IMR-90 (cell line): ENCODE measurements around the gene OVCA2. TPM values are rescaled to one million over a fixed set of nuclear protein-coding genes. Genes with fewer than 3 reads are reported as not detected.
A peak's percentile ranks its signal among the peaks of the same experiment; 100 is the strongest.

Experiments
- ATAC-seq: fragments of 200-7000 bp; cut with Tn5 transposase; 2 replicates; pipeline ENCODE4 v1.9.1; 2020; ENCODE audit warnings: low read depth, mild to moderate bottlenecking, moderate library complexity
- BruUV-seq: library from RNA; stranded (reverse); fragments of 400-500 nt; replicated peaks from 2 replicates; lab custom pipeline; 2021; lab: Mats Ljungman, UMichigan
- CTCF ChIA-PET: fragments of 300-600 bp; formaldehyde crosslinking; extraction: SDS; loops from one replicate; lab custom pipeline; 2021; ENCODE audit warnings: antibody characterized with exemption; lab: Yijun Ruan, JAX
- POLR2A ChIA-PET: fragments of 300-600 bp; sonication (Branson Sonifier 250); formaldehyde crosslinking; loops from one replicate; lab custom pipeline; 2022; ENCODE audit warnings: antibody characterized with exemption; ENCODE audit not compliant: unreplicated experiment; lab: Charles Lee
- DNase-seq: peaks from one replicate; pipeline ENCODE4 v3.0.0; 2013
- H2AFZ ChIP-seq: replicated peaks from 2 replicates; pipeline ENCODE3; 2013; ENCODE audit warnings: low read length, mild to moderate bottlenecking; ENCODE audit not compliant: poor library complexity
- H2AK5ac ChIP-seq: 2 replicates; pipeline ENCODE4 v1.6.1; 2013; ENCODE audit warnings: low read depth, low read length, inconsistent platforms
- H2AK9ac ChIP-seq: replicated peaks from 2 replicates; pipeline ENCODE3; 2013; ENCODE audit warnings: mild to moderate bottlenecking, low read depth, low read length, moderate library complexity; ENCODE audit not compliant: poor library complexity
- H2BK120ac ChIP-seq: 2 replicates; pipeline ENCODE4 v1.6.1; 2013; ENCODE audit warnings: low read depth, low read length, inconsistent platforms
- H2BK15ac ChIP-seq: 3 replicates; pipeline ENCODE4 v1.6.1; 2013; ENCODE audit warnings: low read depth, low read length, inconsistent platforms
- H2BK20ac ChIP-seq: 2 replicates; pipeline ENCODE4 v1.6.1; 2013; ENCODE audit warnings: low read depth, mild to moderate bottlenecking, inconsistent platforms, low read length, moderate library complexity
- H2BK5ac ChIP-seq: 2 replicates; pipeline ENCODE4 v1.6.1; 2013; ENCODE audit warnings: mild to moderate bottlenecking, low read depth, low read length, inconsistent platforms; ENCODE audit not compliant: poor library complexity, severe bottlenecking
- H3K14ac ChIP-seq: replicated peaks from 2 replicates; pipeline ENCODE4 v1.6.1; 2013; ENCODE audit warnings: low read depth, low read length, inconsistent platforms
- H3K18ac ChIP-seq: 2 replicates; pipeline ENCODE4 v1.6.1; 2013; ENCODE audit warnings: low read depth, low read length, control low read depth
- H3K23ac ChIP-seq: 2 replicates; pipeline ENCODE4 v1.6.1; 2013; ENCODE audit warnings: low read depth, low read length, inconsistent platforms
- H3K27ac ChIP-seq: 2 replicates; pipeline ENCODE4 v1.5.1; 2013; ENCODE audit warnings: mild to moderate bottlenecking, control low read depth, low read length; ENCODE audit not compliant: insufficient read depth
- H3K27me3 ChIP-seq: 2 replicates; pipeline ENCODE4 v1.6.1; 2013; ENCODE audit warnings: low read length; ENCODE audit not compliant: control insufficient read depth, insufficient read depth
- H3K36me3 ChIP-seq: 2 replicates; pipeline ENCODE4 v1.6.1; 2013; ENCODE audit warnings: low read length, mixed read lengths; ENCODE audit not compliant: control insufficient read depth, insufficient read depth
- H3K4ac ChIP-seq: 2 replicates; pipeline ENCODE4 v1.6.1; 2013; ENCODE audit warnings: low read depth, low read length, inconsistent platforms
- H3K4me1 ChIP-seq: 2 replicates; pipeline ENCODE4 v1.6.1; 2013; ENCODE audit warnings: low read length, mixed read lengths; ENCODE audit not compliant: control insufficient read depth, insufficient read depth
- H3K4me2 ChIP-seq: 2 replicates; pipeline ENCODE4 v1.6.1; 2013; ENCODE audit warnings: low read depth, mild to moderate bottlenecking, control low read depth, low read length, moderate library complexity
- H3K4me3 ChIP-seq: 2 replicates; pipeline ENCODE4 v1.5.1; 2013; ENCODE audit warnings: low read depth, mild to moderate bottlenecking, control low read depth, low read length, moderate library complexity; ENCODE audit not compliant: insufficient read depth
- H3K56ac ChIP-seq: 2 replicates; pipeline ENCODE4 v1.6.1; 2013; ENCODE audit warnings: low read length, inconsistent platforms; ENCODE audit not compliant: insufficient read depth; ENCODE audit errors: extremely low read depth
- H3K79me1 ChIP-seq, 2 experiments: 2 replicates each; pipeline ENCODE4 v1.6.1; 2013; ENCODE audit warnings: low read length in 2 of 2, inconsistent platforms in 1 of 2, low read depth in 1 of 2
- H3K9ac ChIP-seq: 2 replicates; pipeline ENCODE4 v1.6.1; 2013; ENCODE audit warnings: low read depth, low read length, control low read depth
- H3K9me1 ChIP-seq: 2 replicates; pipeline ENCODE4 v1.6.1; 2013; ENCODE audit warnings: low read length, inconsistent platforms; ENCODE audit not compliant: insufficient read depth
- H3K9me3 ChIP-seq: 2 replicates; pipeline ENCODE4 v1.6.1; 2013; ENCODE audit warnings: low read length; ENCODE audit not compliant: control insufficient read depth, insufficient read depth
- H4K20me1 ChIP-seq: 2 replicates; pipeline ENCODE4 v1.6.1; 2013; ENCODE audit warnings: low read length, inconsistent platforms; ENCODE audit not compliant: insufficient read depth
- H4K5ac ChIP-seq: 2 replicates; pipeline ENCODE4 v1.6.1; 2013; ENCODE audit warnings: mild to moderate bottlenecking, low read depth, low read length, control low read depth
- H4K8ac ChIP-seq, 2 experiments: 2 replicates each; pipeline ENCODE4 v1.6.1; 2013; ENCODE audit warnings: low read depth in 2 of 2, low read length in 2 of 2, control low read depth in 1 of 2, inconsistent platforms in 1 of 2
- H4K91ac ChIP-seq: 2 replicates; pipeline ENCODE4 v1.6.1; 2013; ENCODE audit warnings: low read depth, low read length, inconsistent platforms; ENCODE audit not compliant: insufficient read depth
- CEBPB ChIP-seq: IDR thresholded peaks from 2 replicates; pipeline ENCODE4 v1.6.1; 2012; ENCODE audit warnings: low read depth, low read length, improper control_type of control experiment
- MAZ ChIP-seq: IDR thresholded peaks from 2 replicates; pipeline ENCODE4 v1.6.1; 2012; ENCODE audit warnings: low read depth, mild to moderate bottlenecking, low read length, improper control_type of control experiment, moderate library complexity, borderline replicate concordance
- NFE2L2 ChIP-seq: fragments of 150-350 bp; IDR thresholded peaks from 2 replicates; pipeline ENCODE4 v1.6.1; 2016; ENCODE audit warnings: low read depth, mild to moderate bottlenecking, low read length
- RAD21 ChIP-seq: IDR thresholded peaks from 2 replicates; pipeline ENCODE4 v1.6.1; 2012; ENCODE audit warnings: low read length, improper control_type of control experiment
- RFX5 ChIP-seq: IDR thresholded peaks from 2 replicates; pipeline ENCODE4 v1.8.0; 2012; ENCODE audit warnings: low read depth, mild to moderate bottlenecking, low read length, moderate library complexity
- WGBS, 2 experiments: methylation state at CpG; one replicate each; pipeline versions ENCODE4 v1.1.5 to v1.1.7; 2013; ENCODE audit warnings: missing lambda C conversion rate in 2 of 2; ENCODE audit not compliant: insufficient read length in 1 of 2; ENCODE audit errors: extremely low coverage in 2 of 2; 5-methylcytosine and 5-hydroxymethylcytosine counted together
- dilution Hi-C: fragments of 300-500 bp; cut with HindIII; formaldehyde crosslinking; loops from one replicate; pipeline ENCODE4 v1.14.3; 2018; ENCODE audit warnings: low sequenced_read_pairs; ENCODE audit not compliant: unreplicated experiment
- in situ Hi-C: fragments of 300-500 bp; cut with MboI; formaldehyde crosslinking; loops from 3 replicates; pipeline ENCODE4 v1.14.3; 2019; ENCODE audit warnings: low sequenced_read_pairs, inconsistent platforms, mixed read lengths
- intact Hi-C: fragments of 100-400 bp; cut with micrococcal nuclease; formaldehyde crosslinking; loops from 2 replicates; pipeline ENCODE4 v1.10.0; 2022
- polyA plus RNA-seq, 3 experiments: library from polyadenylated mRNA; depleted of rRNA; stranded (reverse); fragments of >200 nt; gene quantifications; 2 replicates each; pipeline ENCODE4 v1.2.3, GENCODE V29; 2012; ENCODE audit warnings: low replicate concordance in 1 of 3
- total RNA-seq: library from RNA; depleted of rRNA; stranded (reverse); fragments of >200 nt; gene quantifications from 2 replicates; pipeline ENCODE4 v1.2.3, GENCODE V29; 2012

OVCA2 gene
- total and polyA plus RNA-seq, 2 of the 4 experiments (the other 2 are of a cell fraction) = 38.7 to 46.9 TPM

- Histone ChIP-seq H3K4ac (no peak overlapping the region), H2BK120ac (no peak overlapping the region), H3K23ac (no peak overlapping the region), H3K27ac (no peak overlapping the region), H3K18ac (no peak overlapping the region), H2AFZ (peak overlapping the region; percentile 70), H4K91ac (no peak overlapping the region), H3K14ac (no peak overlapping the region), H2BK15ac (no peak overlapping the region), H3K4me3 (peak overlapping the region; percentile 26), H3K9me3 (no peaks in the 10 kb centered on the region), H3K27me3 (peaks cover 66% of the 10 kb centered on the region), H2BK5ac (no peak overlapping the region), H4K8ac (no peak overlapping the region), H2BK20ac (no peak overlapping the region), H3K56ac (no peak overlapping the region), H3K36me3 (no peaks in the 10 kb centered on the region), H4K20me1 (no peaks in the 10 kb centered on the region; the same call in 1 of the 2 replicates), H3K4me2 (peak overlapping the region; percentile 61), H3K9me1 (no peaks in the 10 kb centered on the region), H2AK9ac (no peak overlapping the region), H3K79me1 (no peaks in the 10 kb centered on the region), H2AK5ac (no peak overlapping the region), H4K5ac (no peak overlapping the region), H3K9ac (no peak overlapping the region), H3K4me1 (peaks cover 1% of the 10 kb centered on the region; the same call in 1 of the 2 replicates)
- in situ Hi-C loops (no loop called here), intact Hi-C loops (no loop called here), dilution Hi-C loops (no loop called here)
- BruUV-seq = no TSS peak
- CTCF ChIA-PET = interaction anchor here (2.4 kb wide), 1 partner anchor 115 kb away, joined by 18 read pairs; no protein-coding TSS in a partner anchor
- WGBS, 2 experiments = 1% methylated on average over 63 of the region's 85 CpGs; no CpG with 5 or more reads in 1 of the 2 experiments
- ATAC-seq (0 out of 2 replicates have a peak, but pooled peaks have one; percentile 6), DNase-seq (peak; percentile 41)
- POLR2A ChIA-PET = no interaction called here
- TF ChIP-seq RAD21 (no peak), RFX5 (peak; percentile 50; the same call in 1 of the 2 replicates), CEBPB (0 out of 2 replicates have a peak, but pooled peaks have one; percentile 9), MAZ (no peak; the same call in 1 of the 2 replicates), NFE2L2 (no peak)
Measured at GRCh38 chr17:2023692-2024571, 17.9 kb upstream of the OVCA2 start.
